GM23338 (cell line): ENCODE measurements around the gene PKNOX2. TPM values are rescaled to one million over a fixed set of nuclear protein-coding genes. Genes with fewer than 3 reads are reported as not detected.
A peak's percentile ranks its signal among the peaks of the same experiment; 100 is the strongest.

ENCODE experiments used
- ATAC-seq: fragments of 200-7000 bp; cut with Tn5 transposase; 3 replicates; pipeline ENCODE4 v1.9.1; 2020
- DNase-seq: peaks from one replicate; pipeline ENCODE4 v3.0.0-alpha.2; 2015; ENCODE audit warnings: low spot score
- H2AFZ ChIP-seq: fragments of 200-600 bp; sonication (generic); 2 replicates; pipeline ENCODE4 v1.8.0; 2016; ENCODE audit warnings: antibody characterized with exemption, mild to moderate bottlenecking, moderate library complexity
- H3F3A ChIP-seq: fragments of 200-600 bp; sonication (generic); replicated peaks from 2 replicates; pipeline ENCODE4 v1.8.0; 2017; ENCODE audit warnings: antibody characterized with exemption, mixed run types, low read depth
- H3K27ac ChIP-seq: fragments of 200-600 bp; sonication (generic); 2 replicates; pipeline ENCODE4 v1.6.1; 2016; ENCODE audit warnings: low read depth
- H3K27me3 ChIP-seq: fragments of 200-600 bp; sonication (generic); 2 replicates; pipeline ENCODE4 v1.8.0; 2016; ENCODE audit warnings: mild to moderate bottlenecking, mixed run types, moderate library complexity; ENCODE audit not compliant: insufficient read depth
- H3K36me3 ChIP-seq: fragments of 200-600 bp; sonication (generic); 2 replicates; pipeline ENCODE4 v1.8.0; 2016; ENCODE audit warnings: mild to moderate bottlenecking; ENCODE audit not compliant: insufficient read depth
- H3K4me1 ChIP-seq: fragments of 200-600 bp; sonication (generic); 2 replicates; pipeline ENCODE4 v1.8.0; 2016; ENCODE audit warnings: mild to moderate bottlenecking, moderate library complexity; ENCODE audit not compliant: insufficient read depth
- H3K4me2 ChIP-seq: fragments of 200-600 bp; sonication (generic); 2 replicates; pipeline ENCODE4 v1.7.1; 2017; ENCODE audit warnings: mixed run types
- H3K4me3 ChIP-seq: fragments of 200-600 bp; sonication (generic); 2 replicates; pipeline ENCODE4 v1.6.1; 2016; ENCODE audit warnings: mixed run types
- H3K79me2 ChIP-seq: fragments of 200-600 bp; sonication (generic); replicated peaks from 2 replicates; pipeline ENCODE4 v1.8.0; 2017; ENCODE audit warnings: mild to moderate bottlenecking; ENCODE audit not compliant: insufficient read depth
- H3K9me2 ChIP-seq: fragments of 200-600 bp; sonication (generic); 2 replicates; pipeline ENCODE4 v1.8.0; 2017; ENCODE audit not compliant: insufficient read depth
- H4K20me1 ChIP-seq: fragments of 200-600 bp; sonication (generic); replicated peaks from 2 replicates; pipeline ENCODE4 v1.8.0; 2017; ENCODE audit warnings: mild to moderate bottlenecking; ENCODE audit not compliant: insufficient read depth
- H3K27ac Mint-ChIP-seq: 2 replicates; pipeline ENCODE4 v1.8.0; 2020; ENCODE audit warnings: inconsistent platforms, mild to moderate bottlenecking, moderate library complexity, mixed read lengths
- H3K27me3 Mint-ChIP-seq: 3 replicates; pipeline ENCODE4 v1.8.0; 2022; ENCODE audit warnings: low read depth, mild to moderate bottlenecking, moderate library complexity, mixed read lengths, inconsistent platforms; ENCODE audit not compliant: insufficient read depth, poor library complexity
- H3K36me3 Mint-ChIP-seq: 3 replicates; pipeline ENCODE4 v1.8.0; 2021; ENCODE audit warnings: low read depth, mild to moderate bottlenecking, inconsistent platforms, moderate library complexity, mixed read lengths
- H3K4me1 Mint-ChIP-seq: 3 replicates; pipeline ENCODE4 v1.8.0; 2020; ENCODE audit warnings: mild to moderate bottlenecking, inconsistent platforms, mixed read lengths
- H3K4me3 Mint-ChIP-seq: 3 replicates; pipeline ENCODE4 v1.8.0; 2021; ENCODE audit warnings: moderate library complexity, mild to moderate bottlenecking, inconsistent platforms, mixed read lengths
- H3K9me3 Mint-ChIP-seq: 3 replicates; pipeline ENCODE4 v1.8.0; 2020; ENCODE audit warnings: moderate library complexity, mild to moderate bottlenecking, inconsistent platforms, mixed read lengths
- CREB1 ChIP-seq: fragments of 250-450 bp; sonication (Bioruptor Pico); IDR thresholded peaks from 2 replicates; pipeline ENCODE4 v1.5.0; 2020; ENCODE audit warnings: low read depth, mild to moderate bottlenecking, moderate library complexity
- CTCF ChIP-seq, 2 experiments: fragments of 200-600 bp in 1 of 2; sonication (generic) in 1 of 2; conservative IDR thresholded peaks; 2 replicates each; pipeline versions ENCODE4 v1.5.1 to v1.6.1; 2016 to 2017; ENCODE audit warnings: antibody characterized with exemption in 2 of 2, low read depth in 2 of 2, mild to moderate bottlenecking in 2 of 2, moderate library complexity in 1 of 2
- ETS1 ChIP-seq: IDR thresholded peaks from 2 replicates; pipeline ENCODE4 v1.6.1; 2016; ENCODE audit warnings: antibody characterized with exemption
- EZH2 ChIP-seq: fragments of 200-600 bp; sonication (generic); IDR thresholded peaks from one replicate; pipeline ENCODE4 v1.8.0; 2017; ENCODE audit warnings: antibody characterized with exemption, mild to moderate bottlenecking, low read depth; ENCODE audit not compliant: unreplicated experiment
- EZH2phosphoT487 ChIP-seq: fragments of 200-600 bp; sonication (generic); IDR thresholded peaks from one replicate; pipeline ENCODE4 v1.8.1; 2018; ENCODE audit warnings: antibody characterized with exemption; ENCODE audit not compliant: unreplicated experiment
- JUNB ChIP-seq: IDR thresholded peaks from one replicate; pipeline ENCODE4 v1.6.1; 2016; ENCODE audit warnings: antibody characterized with exemption; ENCODE audit not compliant: unreplicated experiment
- NANOG ChIP-seq: IDR thresholded peaks from 2 replicates; pipeline ENCODE4 v1.6.1; 2016; ENCODE audit warnings: antibody characterized with exemption, borderline replicate concordance
- POLR2AphosphoS5 ChIP-seq: IDR thresholded peaks from 2 replicates; pipeline ENCODE4 v1.6.1; 2016; ENCODE audit warnings: antibody characterized with exemption, low read depth
- REST ChIP-seq: IDR thresholded peaks from one replicate; pipeline ENCODE4 v1.6.1; 2018; ENCODE audit warnings: antibody characterized with exemption; ENCODE audit not compliant: unreplicated experiment
- STAT1 ChIP-seq: IDR thresholded peaks from one replicate; pipeline ENCODE4 v1.6.1; 2016; ENCODE audit warnings: antibody characterized with exemption; ENCODE audit not compliant: unreplicated experiment
- ZNF114 ChIP-seq: fragments of 250-450 bp; sonication (Bioruptor Pico); IDR thresholded peaks from 2 replicates; pipeline ENCODE4 v1.5.0; 2020; ENCODE audit warnings: mild to moderate bottlenecking, moderate library complexity
- ZNF331 ChIP-seq: fragments of 250-450 bp; sonication (Bioruptor Pico); IDR thresholded peaks from 2 replicates; pipeline ENCODE4 v1.5.0; 2020; ENCODE audit warnings: low read depth, mild to moderate bottlenecking, moderate library complexity
- ZNF462 ChIP-seq: fragments of 250-450 bp; sonication (Bioruptor Pico); IDR thresholded peaks from 2 replicates; pipeline ENCODE4 v1.5.0; 2020; ENCODE audit warnings: mild to moderate bottlenecking, moderate library complexity
- polyA plus RNA-seq: library from polyadenylated mRNA; unstranded; fragments of >200 nt; fragmentation: Nextera tagmentation; extraction: Ambion mirVana; gene quantifications from 2 replicates; pipeline ENCODE4 v1.2.1, GENCODE V29; 2016
- total RNA-seq: library from RNA; depleted of rRNA; stranded (reverse); fragments of >200 nt; shearing (Covaris generic); gene quantifications from 2 replicates; pipeline ENCODE4 v1.2.3, GENCODE V29; 2014

PKNOX2 gene
- total and polyA plus RNA-seq, 2 experiments from 2014 or later = 0.42 to 0.83 TPM

GRCh38 chr11:125315079-125315740, 150.7 kb downstream of the PKNOX2 start:
- Histone ChIP-seq H3K27me3 (no peaks in the 10 kb centered on the region), H3K4me1 (peaks cover 26% of the 10 kb centered on the region), H4K20me1 (no peaks in the 10 kb centered on the region), H2AFZ (0 out of 2 replicates have a peak overlapping the region, but pooled peaks have one; percentile 69), H3K36me3 (no peaks in the 10 kb centered on the region), H3K4me3 (no peak overlapping the region), H3K9me2 (0 out of 2 replicates have a peak, but pooled peaks cover 2% of the 10 kb centered on the region), H3K79me2 (no peaks in the 10 kb centered on the region), H3K4me2 (peak overlapping the region; percentile 51), H3F3A (no peaks in the 10 kb centered on the region), H3K27ac (no peak overlapping the region)
- TF ChIP-seq NANOG = no peak
- no peak for TF ChIP-seq POLR2AphosphoS5
- no peak for TF ChIP-seq STAT1
- TF ChIP-seq EZH2phosphoT487 = no peak
- TF ChIP-seq ZNF331 (CRISPR knock-in tag) = no peak
- TF ChIP-seq ETS1 = no peak
- TF ChIP-seq CTCF (conservative IDR thresholded peaks at IDR 0.05; ENCODE audit: low read depth in 2 of 2) = no peak
- no peak for TF ChIP-seq REST
- no peak for TF ChIP-seq EZH2
- no peak for TF ChIP-seq ZNF114 (CRISPR knock-in tag)
- no peak for TF ChIP-seq CREB1 (CRISPR knock-in tag)
- TF ChIP-seq JUNB = no peak
- TF ChIP-seq ZNF462 (CRISPR knock-in tag) = no peak
- Mint-ChIP-seq H3K9me3 (peaks cover 12% of the 10 kb centered on the region), H3K27me3 (peaks cover 14% of the 10 kb centered on the region), H3K4me3 (no peak overlapping the region), H3K4me1 (peaks cover 43% of the 10 kb centered on the region), H3K27ac (no peak overlapping the region), H3K36me3 (peaks cover 12% of the 10 kb centered on the region; the same call in 2 of the 3 replicates)
- peak; percentile 49 for ATAC-seq
- DNase-seq = peak; percentile 16
